Measurements from ENCODE around the gene ADAM12. TPM values are rescaled to one million over a fixed set of nuclear protein-coding genes. Genes with fewer than 3 reads are reported as not detected.

ADAM12 gene
- total RNA-seq, 4 donors from 2014 or later: under 0.01 to 1.3 (median 1.0) TPM

- Histone ChIP-seq H3K9me3 (no peaks in the 10 kb centered on the region), H3K4me3 (no peak overlapping the region), H3K4me1 (no peaks in the 10 kb centered on the region), H3K36me3 (no peaks in the 10 kb centered on the region), H3K27ac (replicated peaks in 1 of 4) (no peak overlapping the region), H3K27me3 (no peaks in the 10 kb centered on the region)
- DNase-seq (ENCODE audit: extremely low spot score): no peak
- 87% methylated on average over 7 of the region's 7 CpGs for whole genome bisulfite sequencing
- TF ChIP-seq EP300 (IDR thresholded peaks at IDR 0.05): no peak
- TF ChIP-seq POLR2AphosphoS5 (IDR thresholded peaks at IDR 0.05): no peak
- no peak for TF ChIP-seq CTCF (IDR thresholded peaks at IDR 0.05)
- no peak for TF ChIP-seq POLR2A (IDR thresholded peaks at IDR 0.05; ENCODE audit: low read depth)
- intact Hi-C loops (cut with DNase I): no loop called here
Measured at GRCh38 chr10:126092366-126093215, 295.7 kb downstream of the ADAM12 start.

GRCh38 chr10:126090911-126091728 is 297.2 kb downstream of the ADAM12 start:
- no peaks in the 10 kb centered on the region for H3K4me1 ChIP-seq
- intact Hi-C loops (cut with DNase I): no loop called here
- 53% methylated on average over 10 of the region's 10 CpGs for WGBS
- H3K36me3 ChIP-seq: no peaks in the 10 kb centered on the region
- DNase-seq (ENCODE audit: extremely low spot score): no peak
- no peaks in the 10 kb centered on the region for H3K9me3 ChIP-seq
- no peaks in the 10 kb centered on the region for H3K27me3 ChIP-seq
- H3K27ac ChIP-seq (replicated peaks in 1 of 4): no peak overlapping the region
- H3K4me3 ChIP-seq: no peak overlapping the region
- no peak for TF ChIP-seq POLR2A (IDR thresholded peaks at IDR 0.05; ENCODE audit: low read depth)
- no peak for TF ChIP-seq POLR2AphosphoS5 (IDR thresholded peaks at IDR 0.05)
- TF ChIP-seq EP300 (IDR thresholded peaks at IDR 0.05): no peak
- TF ChIP-seq CTCF (IDR thresholded peaks at IDR 0.05): no peak

GRCh38 chr10:126090443-126090842 is 297.8 kb downstream of the ADAM12 start:
- H3K27ac ChIP-seq (replicated peaks in 1 of 4): no peak overlapping the region
- TF ChIP-seq POLR2A (IDR thresholded peaks at IDR 0.05; ENCODE audit: low read depth) (no peak), POLR2AphosphoS5 (IDR thresholded peaks at IDR 0.05) (no peak), EP300 (IDR thresholded peaks at IDR 0.05) (no peak), CTCF (IDR thresholded peaks at IDR 0.05) (no peak)
- H3K36me3 ChIP-seq: no peaks in the 10 kb centered on the region
- DNase-seq (ENCODE audit: extremely low spot score): no peak
- no peaks in the 10 kb centered on the region for H3K9me3 ChIP-seq
- H3K4me3 ChIP-seq: no peak overlapping the region
- H3K4me1 ChIP-seq: no peaks in the 10 kb centered on the region
- no peaks in the 10 kb centered on the region for H3K27me3 ChIP-seq
- WGBS: 83% methylated on average over 1 of the region's 1 CpG
- intact Hi-C loops (cut with DNase I): no loop called here

GRCh38 chr10:126087796-126088505 is 300.3 kb downstream of the ADAM12 start:
- Histone ChIP-seq H3K4me1 (no peaks in the 10 kb centered on the region), H3K27ac (replicated peaks in 1 of 4) (no peak overlapping the region), H3K9me3 (no peaks in the 10 kb centered on the region), H3K36me3 (no peaks in the 10 kb centered on the region), H3K27me3 (no peaks in the 10 kb centered on the region), H3K4me3 (no peak overlapping the region)
- intact Hi-C loops (cut with DNase I): no loop called here
- no peak for TF ChIP-seq CTCF (IDR thresholded peaks at IDR 0.05)
- no peak for TF ChIP-seq POLR2A (IDR thresholded peaks at IDR 0.05; ENCODE audit: low read depth)
- TF ChIP-seq POLR2AphosphoS5 (IDR thresholded peaks at IDR 0.05): no peak
- TF ChIP-seq EP300 (IDR thresholded peaks at IDR 0.05): no peak
- DNase-seq (ENCODE audit: extremely low spot score): no peak
- 69% methylated on average over 10 of the region's 11 CpGs for WGBS
